GM21737 (cell line): ENCODE data around the gene SFSWAP.

Experiments used
- ATAC-seq: cut with Tn5 transposase; IDR thresholded peaks from one replicate; pipeline ENCODE4 v1.9.1; 2021; ENCODE audit warnings: mild to moderate bottlenecking, moderate library complexity; ENCODE audit not compliant: unreplicated experiment

Gene SFSWAP

DNA sequence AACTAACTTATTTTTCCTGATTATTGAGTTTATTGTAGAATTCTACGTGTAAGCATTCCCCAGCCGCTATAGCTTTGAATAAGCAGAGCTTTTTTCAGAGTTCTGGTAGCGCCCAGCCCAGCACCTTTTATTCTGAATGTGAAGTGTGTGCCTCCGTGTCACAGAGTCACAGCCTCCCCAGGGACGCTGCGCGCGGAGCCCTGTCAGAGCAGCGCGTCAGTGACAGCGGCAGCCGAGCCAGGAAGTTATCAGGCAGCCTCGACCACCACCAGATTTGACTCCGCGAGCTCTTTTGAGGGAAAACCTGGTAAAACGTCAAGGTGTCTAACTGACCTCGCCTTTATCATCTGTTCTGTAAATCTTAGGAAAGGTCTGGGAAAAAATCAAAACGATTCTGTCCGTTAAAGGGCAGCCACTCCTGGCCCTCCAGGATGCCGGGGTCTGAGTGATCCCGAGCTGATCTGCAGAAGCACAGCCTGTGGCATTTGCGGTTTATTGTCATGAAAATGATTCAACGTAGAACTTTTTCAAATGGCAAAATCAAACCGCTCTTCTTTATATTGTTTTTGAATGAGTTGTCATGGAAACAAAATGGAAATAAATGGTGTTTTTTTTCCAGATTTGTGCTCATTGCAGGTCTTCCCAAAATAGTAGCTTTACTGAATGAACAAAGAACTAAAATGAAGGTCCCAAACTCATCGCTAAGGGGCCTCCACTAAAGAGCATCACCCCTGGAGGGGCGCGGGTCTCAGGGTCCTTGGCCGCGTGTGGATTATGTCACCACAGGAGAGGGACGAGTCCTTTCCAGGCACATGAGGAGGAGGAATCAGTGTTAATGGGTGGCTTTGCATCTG, 74.2 kb downstream of the SFSWAP start:
- no peak for ATAC-seq

DNA sequence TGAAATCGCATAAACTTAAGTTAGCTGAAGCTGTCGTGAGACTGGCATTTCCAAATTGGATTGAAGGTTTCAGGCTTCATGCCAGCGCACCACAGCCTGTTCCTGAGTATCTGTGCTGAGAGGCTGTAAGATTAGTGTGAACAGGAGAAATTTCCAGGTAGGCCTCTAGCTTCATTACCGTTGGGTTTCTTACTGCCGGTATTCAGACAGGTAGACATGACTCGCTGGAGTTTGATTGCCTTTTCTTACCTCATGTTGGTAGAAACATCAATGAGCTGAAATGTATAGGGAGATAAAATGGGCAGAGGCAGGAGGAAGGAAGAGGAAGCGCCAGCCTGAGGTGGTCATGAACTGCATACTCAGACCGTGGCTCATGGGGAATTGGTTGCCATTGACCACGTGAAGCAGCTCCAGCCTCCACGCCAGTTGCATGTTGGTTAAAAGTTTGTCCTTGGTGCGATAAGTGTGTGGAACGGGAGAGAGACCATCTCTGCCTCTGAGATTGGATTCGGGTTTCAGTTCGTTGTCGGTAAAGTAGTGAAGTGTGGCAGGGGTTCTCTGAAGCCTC, 75.0 kb downstream of the SFSWAP start:
- no peak for ATAC-seq

- ATAC-seq: no peak
Measured at GRCh38 chr12:131786331-131786730, 75.4 kb downstream of the SFSWAP start.

DNA sequence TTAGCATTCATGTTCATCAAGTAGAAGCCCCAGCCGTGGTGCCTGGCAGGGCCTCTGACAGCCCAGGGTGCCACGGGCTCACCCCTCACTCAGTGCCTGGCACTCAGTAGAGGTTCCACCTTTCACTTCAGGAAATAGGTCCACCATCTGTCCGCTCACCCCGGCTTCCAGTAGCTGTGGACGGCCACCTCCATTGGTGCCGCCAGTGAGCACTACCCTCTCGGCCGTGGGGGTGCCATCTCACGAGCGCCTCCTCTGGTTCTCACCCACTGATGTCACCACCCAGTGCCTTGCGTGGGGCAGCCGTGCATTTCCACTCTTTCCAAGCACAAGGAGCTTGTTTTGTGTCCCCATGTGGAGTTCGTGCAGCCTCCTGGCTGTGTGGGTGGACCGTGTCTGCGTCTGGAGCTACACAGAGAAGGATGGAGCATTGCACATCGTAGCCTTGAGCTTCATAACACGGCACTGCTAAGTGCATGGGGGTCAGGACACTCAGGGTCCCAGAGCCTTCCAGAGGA, 76.3 kb downstream of the SFSWAP start:
- no peak for ATAC-seq

DNA sequence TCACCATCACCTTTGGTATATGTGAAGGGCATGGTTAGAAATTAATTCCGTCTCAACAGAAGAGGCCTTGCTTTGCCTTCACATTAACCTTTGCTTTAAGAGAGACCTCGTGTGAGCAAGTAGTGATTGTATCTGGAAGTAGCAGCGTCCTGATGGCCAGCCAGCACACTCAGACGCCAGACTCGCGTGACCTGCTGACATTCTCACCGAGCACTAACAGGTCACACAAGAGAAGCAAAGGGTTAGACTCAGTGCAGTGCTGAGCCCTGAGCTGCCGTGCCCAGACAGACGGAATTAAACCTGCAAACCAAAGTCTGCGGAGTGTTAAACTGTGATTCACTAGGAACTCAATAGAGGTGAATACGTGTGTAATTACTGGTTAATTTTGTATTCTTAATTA, 77.2 kb downstream of the SFSWAP start:
- no peak for ATAC-seq

- ATAC-seq: no peak
Measured at GRCh38 chr12:131789638-131790037, 78.7 kb downstream of the SFSWAP start.

GRCh38 chr12:131793243-131794022, 82.5 kb downstream of the SFSWAP start:
- ATAC-seq: no peak

DNA sequence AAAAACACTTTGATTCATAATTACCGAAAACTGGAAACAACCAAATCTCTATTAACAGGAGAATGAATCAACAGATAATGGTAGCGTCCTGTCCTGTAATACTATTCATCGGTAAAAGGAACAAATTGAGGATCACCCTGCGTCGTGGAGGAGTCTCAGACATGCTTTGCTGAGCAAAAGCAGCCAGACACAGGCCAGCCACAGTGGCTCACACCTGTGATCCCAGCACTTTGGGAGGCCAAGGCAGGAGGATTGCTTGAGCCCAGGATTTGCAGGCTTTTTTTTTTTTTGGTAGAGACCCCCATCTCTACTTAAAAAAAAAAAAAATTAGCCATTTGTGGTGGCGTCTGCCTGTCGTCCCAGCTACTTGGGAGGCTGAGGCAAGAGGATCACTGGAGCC, 83.2 kb downstream of the SFSWAP start:
- ATAC-seq: no peak

DNA sequence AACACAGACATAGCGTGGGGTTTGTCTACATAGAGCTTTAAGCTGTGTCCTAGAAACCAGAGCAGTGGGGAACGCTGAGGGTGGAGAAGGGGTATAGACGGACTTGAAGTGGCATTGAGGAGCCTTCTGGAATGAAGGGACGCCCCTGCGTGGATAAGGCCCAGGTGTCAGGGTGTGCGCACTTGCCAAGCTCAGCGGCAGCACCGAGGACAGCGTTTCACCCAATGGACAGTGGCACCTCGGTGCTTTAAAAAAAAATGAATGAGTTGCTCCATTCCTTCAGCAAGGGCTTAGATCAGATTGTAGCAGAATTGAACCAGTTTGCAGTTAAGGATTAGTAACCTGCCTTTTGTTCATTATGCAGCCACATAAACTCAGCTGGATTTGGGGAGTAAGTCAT, 83.7 kb downstream of the SFSWAP start:
- ATAC-seq: no peak

DNA sequence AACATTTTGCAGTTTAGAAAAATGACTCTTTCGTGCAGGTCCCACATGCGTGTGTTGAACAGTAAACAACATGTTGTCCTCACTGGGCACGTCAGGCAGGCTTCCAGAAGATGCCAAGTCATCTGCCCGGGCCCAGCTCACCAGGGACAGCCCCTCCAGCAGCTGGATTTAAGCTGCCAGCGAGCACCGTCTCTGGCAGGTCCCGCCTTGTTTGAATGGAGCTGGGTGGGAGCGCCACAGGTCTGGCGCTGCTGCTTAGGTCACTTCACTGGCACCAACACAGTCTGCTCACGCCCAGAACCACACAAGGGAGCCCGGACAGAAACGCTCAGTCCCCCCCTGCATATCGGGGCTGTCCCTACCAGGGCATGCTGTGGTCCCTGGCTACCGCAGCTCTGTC, 84.2 kb downstream of the SFSWAP start:
- no peak for ATAC-seq

GRCh38 chr12:131795690-131796410, 85.0 kb downstream of the SFSWAP start:
- no peak for ATAC-seq

- ATAC-seq: no peak
Measured at GRCh38 chr12:131796411-131796736, 85.5 kb downstream of the SFSWAP start.

DNA sequence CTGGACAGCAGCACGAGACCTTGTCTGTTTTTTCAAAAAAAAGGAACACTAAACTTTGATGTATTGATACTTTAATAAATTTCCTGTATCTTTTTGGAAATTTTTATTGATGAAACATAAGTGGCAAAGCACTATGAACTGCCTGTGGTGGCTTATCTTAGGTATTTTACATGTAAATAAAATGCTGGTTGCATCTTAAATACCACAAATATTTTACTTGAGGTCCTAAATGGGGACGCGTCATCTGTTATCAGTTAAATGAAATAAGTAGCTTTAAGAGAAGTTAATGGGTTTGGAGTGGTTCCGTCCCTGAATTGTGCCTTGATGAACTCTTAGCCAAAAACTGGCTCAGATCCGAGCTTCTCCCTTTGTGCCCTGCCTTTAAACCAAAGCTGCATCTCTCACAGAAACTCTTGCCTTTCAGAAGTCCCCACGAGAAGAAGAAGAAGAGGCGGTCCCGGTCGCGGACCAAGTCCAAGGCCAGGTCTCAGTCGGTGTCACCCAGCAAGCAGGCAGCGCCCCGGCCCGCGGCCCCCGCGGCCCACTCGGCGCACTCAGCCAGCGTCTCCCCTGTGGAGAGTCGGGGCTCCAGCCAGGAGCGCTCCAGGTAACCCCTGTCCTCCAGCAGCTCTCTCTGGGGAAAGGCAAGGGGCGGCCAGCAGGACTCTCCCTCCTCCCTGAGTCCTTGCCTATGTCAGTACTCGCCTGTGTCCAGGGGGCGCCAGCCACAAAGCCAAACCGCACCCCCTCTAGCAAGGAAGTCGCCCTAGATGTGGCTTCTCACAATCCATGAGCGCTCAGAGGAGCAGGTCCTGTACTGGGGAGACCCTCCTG, 86.1 kb downstream of the SFSWAP start:
- no peak for ATAC-seq

- ATAC-seq: no peak
Measured at GRCh38 chr12:131797588-131797934, 86.7 kb downstream of the SFSWAP start.

GRCh38 chr12:131799195-131799594, 88.3 kb downstream of the SFSWAP start:
- no peak for ATAC-seq

DNA sequence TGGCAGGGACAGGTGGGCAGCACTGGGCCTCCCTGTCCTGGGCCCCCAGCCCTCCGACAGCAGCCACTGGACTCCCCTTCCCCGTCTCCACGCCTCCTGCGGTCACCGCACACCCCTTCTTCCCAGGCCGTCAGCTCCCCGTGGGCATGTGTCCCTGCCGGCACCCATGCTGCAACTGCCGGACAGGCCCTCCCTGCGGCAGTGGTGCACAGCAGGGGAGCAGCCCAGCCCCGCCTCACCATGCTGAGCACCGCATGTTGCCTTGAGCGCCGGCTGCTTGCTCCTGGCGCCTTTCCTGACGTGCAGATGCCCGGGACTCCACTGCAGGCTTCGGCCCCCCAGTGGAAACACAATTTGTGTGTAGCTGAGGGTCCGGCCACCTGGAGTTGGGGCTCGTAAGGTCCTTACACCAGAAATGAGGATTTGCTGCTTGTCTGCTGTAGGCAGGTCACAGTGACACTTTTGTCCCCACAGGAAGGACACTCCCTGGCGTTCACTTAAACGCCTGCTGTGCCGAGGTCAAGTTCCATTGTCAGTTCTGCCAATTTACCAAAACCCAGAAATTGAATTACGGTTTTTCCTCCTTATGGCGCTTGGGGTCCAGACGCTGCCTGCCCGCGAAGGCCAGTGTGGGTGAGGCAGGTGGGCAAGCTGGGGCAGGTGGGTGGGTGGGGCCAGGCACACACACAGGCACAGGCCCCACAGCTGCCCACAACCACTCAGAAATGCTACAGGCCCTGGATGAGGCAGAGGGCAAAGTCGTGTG, 89.1 kb downstream of the SFSWAP start:
- ATAC-seq: no peak

DNA sequence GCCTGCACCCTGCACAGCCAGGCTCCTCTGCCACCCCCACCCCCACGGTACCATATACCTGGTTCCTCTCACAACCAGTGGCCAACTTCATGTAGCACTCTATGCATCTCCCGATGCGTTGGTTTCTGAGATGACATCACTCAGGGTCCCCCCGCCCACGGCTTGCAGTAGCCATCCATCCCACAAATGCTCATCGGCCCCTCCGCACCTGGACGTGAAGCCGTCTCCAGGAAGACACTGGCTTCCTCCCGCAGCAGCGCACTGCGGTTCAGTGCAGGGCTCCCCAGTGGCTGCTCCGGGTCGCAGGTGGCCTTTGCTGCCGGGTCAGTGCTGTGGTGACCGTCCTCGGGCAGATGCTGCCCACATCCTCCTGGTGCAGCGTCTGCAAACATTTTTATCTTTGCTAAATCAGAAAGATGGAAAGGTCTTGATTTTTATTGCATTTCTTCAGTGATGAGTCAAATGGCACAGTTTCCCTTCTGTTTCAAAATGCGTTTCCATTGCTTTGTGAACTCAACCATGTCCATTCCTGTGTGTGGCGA, 89.8 kb downstream of the SFSWAP start:
- no peak for ATAC-seq

GRCh38 chr12:131801254-131801866, 90.5 kb downstream of the SFSWAP start:
- ATAC-seq: no peak

- ATAC-seq: no peak
Measured at GRCh38 chr12:131803961-131804521, 93.2 kb downstream of the SFSWAP start.
